SU-DHL-6 (cell line): ENCODE results near the gene ZNF433.

ENCODE experiments used
- CTCF ChIP-seq: fragments of 200-600 bp; sonication (generic); IDR thresholded peaks from one replicate; pipeline ENCODE4 v1.5.1; 2017; ENCODE audit warnings: antibody characterized with exemption, mild to moderate bottlenecking, low read length, moderate library complexity; ENCODE audit not compliant: insufficient read depth, poor library complexity, severe bottlenecking
- EZH2phosphoT487 ChIP-seq: fragments of 200-600 bp; sonication (generic), shearing (Covaris generic); conservative IDR thresholded peaks from 2 replicates; pipeline ENCODE4 v1.6.1; 2018; ENCODE audit warnings: mild to moderate bottlenecking, antibody characterized with exemption, low read length, moderate library complexity, mixed read lengths

GRCh38 chr19:11970174-11970573 lies 65.3 kb downstream of the ZNF433 start:
- no peak for TF ChIP-seq CTCF
- TF ChIP-seq EZH2phosphoT487: no peak
